ENCODE measurements around the gene ATP1B1. TPM values are rescaled to one million over a fixed set of nuclear protein-coding genes. Genes with fewer than 3 reads are reported as not detected.

The ATP1B1 gene
- polyA plus RNA-seq, 1 donor (not counting 4 experiments of a cell fraction or from before 2014, with no cell fraction given) = 30.0 TPM

DNA sequence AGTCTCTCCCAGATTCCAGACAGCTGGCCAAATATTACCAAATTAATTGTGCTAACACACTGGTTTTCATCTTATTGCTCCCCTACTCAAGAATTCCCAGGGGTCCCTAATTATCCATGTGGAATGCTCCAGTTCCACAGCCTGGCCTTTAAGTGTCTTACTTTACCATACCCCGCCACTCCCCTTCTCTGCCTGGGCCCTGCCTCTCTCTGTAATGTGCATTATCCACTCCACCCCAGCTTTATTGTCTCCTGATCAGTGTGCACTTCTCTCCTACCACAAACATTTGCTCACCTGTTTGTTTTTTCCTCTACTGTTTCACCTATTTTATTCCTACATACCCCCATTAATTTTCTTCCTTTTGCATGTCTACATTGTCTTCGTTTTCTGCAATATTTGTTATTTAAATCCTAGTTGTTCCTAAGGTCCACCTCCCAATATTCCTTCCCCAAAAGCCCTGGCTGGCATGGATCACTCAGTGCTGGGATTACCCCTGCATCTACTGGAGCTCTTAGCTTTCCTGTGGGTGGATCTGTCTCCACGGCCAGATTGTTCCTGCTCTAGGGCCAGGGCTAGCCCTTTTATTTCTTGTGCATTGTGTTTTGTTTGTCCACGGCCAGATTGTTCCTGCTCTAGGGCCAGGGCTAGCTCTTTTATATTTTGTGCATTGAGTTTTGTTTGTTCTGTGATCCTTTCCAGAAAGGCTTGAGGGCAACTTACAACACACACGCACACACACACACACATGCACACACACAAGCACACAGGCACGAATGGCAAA lies 33.4 kb upstream of the ATP1B1 start:
- Histone ChIP-seq H3K9me1 (ENCODE audit: control insufficient read depth, extremely low read depth, insufficient read depth, low read length) (no peaks in the 10 kb centered on the region), H3K27me3 (ENCODE audit: control insufficient read depth, extremely low read depth, insufficient read depth, low read length) (no peaks in the 10 kb centered on the region), H3K4me1 (ENCODE audit: control insufficient read depth, extremely low read depth, insufficient read depth, low read length) (no peaks in the 10 kb centered on the region), H3K4me3 (ENCODE audit: control insufficient read depth in 2 of 3, extremely low read depth in 1 of 3, insufficient read depth in 2 of 3, low read depth in 1 of 3, low read length in 3 of 3) (no peak overlapping the region), H3K4me2 (ENCODE audit: control insufficient read depth, extremely low read depth, insufficient read depth, low read depth, low read length) (no peak overlapping the region), H3K9ac (ENCODE audit: control insufficient read depth, extremely low read depth, insufficient read depth, low read length) (no peak overlapping the region), H3K27ac (ENCODE audit: control insufficient read depth, insufficient read depth, low read length) (no peak overlapping the region), H3K9me3 (ENCODE audit: control insufficient read depth, low read depth, low read length) (no peaks in the 10 kb centered on the region), H2AFZ (ENCODE audit: control insufficient read depth, low read length) (no peak overlapping the region), H3K79me2 (ENCODE audit: control insufficient read depth, insufficient read depth, low read length) (no peaks in the 10 kb centered on the region), H4K20me1 (ENCODE audit: control insufficient read depth, extremely low read depth, insufficient read depth, low read length) (no peaks in the 10 kb centered on the region), H3K36me3 (ENCODE audit: control insufficient read depth in 2 of 2, extremely low read depth in 1 of 2, insufficient read depth in 2 of 2, low read length in 2 of 2) (no peaks in the 10 kb centered on the region)
- DNase-seq (ENCODE audit: low read depth, low spot score) (no peak), FAIRE-seq (no peak)
- dilution Hi-C loops (cut with MboI; ENCODE audit: extremely low pct_ligation_motif_present, low sequenced_read_pairs) = no loop called here
- TF ChIP-seq EZH2 (IDR thresholded peaks at IDR 0.05; ENCODE audit: low read length) = no peak
- TF ChIP-seq, protein P1, sequence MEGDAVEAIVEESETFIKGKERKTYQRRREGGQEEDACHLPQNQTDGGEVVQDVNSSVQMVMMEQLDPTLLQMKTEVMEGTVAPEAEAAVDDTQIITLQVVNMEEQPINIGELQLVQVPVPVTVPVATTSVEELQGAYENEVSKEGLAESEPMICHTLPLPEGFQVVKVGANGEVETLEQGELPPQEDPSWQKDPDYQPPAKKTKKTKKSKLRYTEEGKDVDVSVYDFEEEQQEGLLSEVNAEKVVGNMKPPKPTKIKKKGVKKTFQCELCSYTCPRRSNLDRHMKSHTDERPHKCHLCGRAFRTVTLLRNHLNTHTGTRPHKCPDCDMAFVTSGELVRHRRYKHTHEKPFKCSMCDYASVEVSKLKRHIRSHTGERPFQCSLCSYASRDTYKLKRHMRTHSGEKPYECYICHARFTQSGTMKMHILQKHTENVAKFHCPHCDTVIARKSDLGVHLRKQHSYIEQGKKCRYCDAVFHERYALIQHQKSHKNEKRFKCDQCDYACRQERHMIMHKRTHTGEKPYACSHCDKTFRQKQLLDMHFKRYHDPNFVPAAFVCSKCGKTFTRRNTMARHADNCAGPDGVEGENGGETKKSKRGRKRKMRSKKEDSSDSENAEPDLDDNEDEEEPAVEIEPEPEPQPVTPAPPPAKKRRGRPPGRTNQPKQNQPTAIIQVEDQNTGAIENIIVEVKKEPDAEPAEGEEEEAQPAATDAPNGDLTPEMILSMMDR (optimal IDR thresholded peaks at IDR 0.05 in 1 of 3, IDR thresholded peaks at IDR 0.05 in 1 of 3, conservative IDR thresholded peaks at IDR 0.05 in 1 of 3; ENCODE audit: extremely low read depth in 1 of 3, insufficient read depth in 2 of 3, low read length in 3 of 3) = no peak

DNA sequence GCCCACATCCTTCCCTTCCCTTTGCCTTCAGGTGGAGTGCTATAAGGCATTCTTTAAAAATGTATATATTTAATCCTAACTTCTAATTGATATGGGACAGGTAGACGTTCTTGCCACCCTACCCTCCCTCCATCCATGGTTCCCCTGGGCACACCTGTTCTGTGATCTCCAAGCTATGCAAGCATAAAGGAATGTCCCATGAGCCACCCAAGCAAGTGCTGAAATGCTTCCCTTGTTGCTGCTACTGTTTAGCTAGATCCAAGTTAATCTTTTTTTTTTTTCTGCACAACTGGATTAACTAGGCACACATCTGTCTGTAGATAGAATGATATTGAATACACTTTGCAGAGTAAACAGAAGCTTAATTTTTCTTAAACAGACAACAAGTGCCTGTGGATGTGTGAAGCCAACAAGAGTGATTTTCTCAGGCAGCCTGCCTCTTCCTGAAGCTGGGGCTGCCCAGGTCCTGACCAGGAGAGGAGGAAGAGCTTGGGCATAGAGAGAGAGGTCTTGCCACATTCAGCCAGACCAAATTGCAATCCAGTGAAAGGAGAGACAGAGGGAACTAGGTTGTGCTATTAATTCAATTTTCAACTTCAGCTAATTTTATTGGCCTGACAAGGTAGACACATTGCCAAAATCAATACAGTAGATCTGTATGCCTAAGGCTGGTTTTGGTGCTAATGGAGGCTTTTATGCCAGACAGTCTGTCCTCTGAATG lies 28.2 kb upstream of the ATP1B1 start:
- no peak for FAIRE-seq
- dilution Hi-C loops (cut with MboI; ENCODE audit: extremely low pct_ligation_motif_present, low sequenced_read_pairs) = no loop called here
- no peak overlapping the region for H3K27ac ChIP-seq (ENCODE audit: control insufficient read depth, insufficient read depth, low read length)

More for the DNA sequence above, 28.2 kb upstream of the ATP1B1 start:
- Histone ChIP-seq H4K20me1 (ENCODE audit: control insufficient read depth, extremely low read depth, insufficient read depth, low read length) (no peaks in the 10 kb centered on the region), H3K4me3 (ENCODE audit: control insufficient read depth in 2 of 3, extremely low read depth in 1 of 3, insufficient read depth in 2 of 3, low read depth in 1 of 3, low read length in 3 of 3) (no peak overlapping the region), H3K9ac (ENCODE audit: control insufficient read depth, extremely low read depth, insufficient read depth, low read length) (no peak overlapping the region), H3K36me3 (ENCODE audit: control insufficient read depth in 2 of 2, extremely low read depth in 1 of 2, insufficient read depth in 2 of 2, low read length in 2 of 2) (no peaks in the 10 kb centered on the region), H3K4me1 (ENCODE audit: control insufficient read depth, extremely low read depth, insufficient read depth, low read length) (no peaks in the 10 kb centered on the region), H3K27me3 (ENCODE audit: control insufficient read depth, extremely low read depth, insufficient read depth, low read length) (no peaks in the 10 kb centered on the region), H2AFZ (ENCODE audit: control insufficient read depth, low read length) (no peak overlapping the region), H3K4me2 (ENCODE audit: control insufficient read depth, extremely low read depth, insufficient read depth, low read depth, low read length) (no peak overlapping the region), H3K9me3 (ENCODE audit: control insufficient read depth, low read depth, low read length) (no peaks in the 10 kb centered on the region), H3K9me1 (ENCODE audit: control insufficient read depth, extremely low read depth, insufficient read depth, low read length) (no peaks in the 10 kb centered on the region), H3K79me2 (ENCODE audit: control insufficient read depth, insufficient read depth, low read length) (no peaks in the 10 kb centered on the region)
- no peak for DNase-seq (ENCODE audit: low read depth, low spot score)
- TF ChIP-seq, protein P1 (optimal IDR thresholded peaks at IDR 0.05 in 1 of 3, IDR thresholded peaks at IDR 0.05 in 1 of 3, conservative IDR thresholded peaks at IDR 0.05 in 1 of 3; ENCODE audit: extremely low read depth in 1 of 3, insufficient read depth in 2 of 3, low read length in 3 of 3) = no peak
